CD4-positive, alpha-beta T cell treated with Interleukin-1 beta for 1 hour (primary cell): Measurements from ENCODE around the gene PLIN3.
"Not testable (repeated sequence)": the region's sequence is repeated elsewhere in the genome, so short reads cannot be mapped to it uniquely, and the experiment has no call there.

ENCODE experiments used
- DNase-seq, 2 donors: peaks; one replicate each; pipeline ENCODE4 v3.0.0-alpha.2; 2020 to 2022

The PLIN3 gene

DNA sequence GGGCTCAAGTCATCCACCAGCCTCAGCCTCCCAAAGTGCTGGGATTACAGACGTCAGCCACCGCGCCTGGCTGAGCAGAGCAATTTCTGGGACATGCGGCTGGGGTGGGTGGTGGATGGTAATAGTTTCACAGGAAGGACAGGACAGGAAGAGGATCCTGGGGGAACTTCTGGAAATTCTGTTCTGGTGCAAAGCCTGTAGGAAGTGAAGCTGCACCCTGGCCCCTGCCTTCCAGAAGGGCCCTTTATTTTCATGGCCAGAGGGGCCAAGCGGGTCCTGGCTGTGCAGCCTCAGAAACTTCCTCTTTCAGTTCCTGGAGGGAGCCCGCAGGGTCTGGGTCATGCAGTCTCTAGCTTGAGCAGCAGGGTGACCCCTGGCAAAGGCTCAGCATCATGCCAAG is 60.3 kb downstream of the PLIN3 start:
- peak in 1 of 2 donors; percentile 49 for DNase-seq

DNA sequence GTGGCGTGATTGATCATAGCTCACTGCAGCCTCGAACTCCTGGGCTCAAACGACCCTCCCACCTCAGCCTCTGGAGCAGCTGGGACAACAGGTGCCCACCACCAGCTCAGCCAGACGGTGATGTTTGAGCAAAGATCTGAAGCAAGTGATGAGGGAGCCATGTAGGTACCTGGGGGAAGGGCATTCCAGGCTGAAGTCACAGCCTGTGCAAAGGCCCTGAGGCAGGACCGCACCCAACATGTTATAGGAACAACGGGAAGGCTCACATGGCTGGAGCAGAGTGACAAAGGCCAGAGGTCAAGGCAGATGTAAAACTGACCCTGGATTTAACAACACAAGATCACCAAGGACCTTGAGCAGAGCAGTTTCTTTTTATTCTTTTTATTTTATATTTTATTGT is 61.1 kb downstream of the PLIN3 start:
- no peak for DNase-seq

DNA sequence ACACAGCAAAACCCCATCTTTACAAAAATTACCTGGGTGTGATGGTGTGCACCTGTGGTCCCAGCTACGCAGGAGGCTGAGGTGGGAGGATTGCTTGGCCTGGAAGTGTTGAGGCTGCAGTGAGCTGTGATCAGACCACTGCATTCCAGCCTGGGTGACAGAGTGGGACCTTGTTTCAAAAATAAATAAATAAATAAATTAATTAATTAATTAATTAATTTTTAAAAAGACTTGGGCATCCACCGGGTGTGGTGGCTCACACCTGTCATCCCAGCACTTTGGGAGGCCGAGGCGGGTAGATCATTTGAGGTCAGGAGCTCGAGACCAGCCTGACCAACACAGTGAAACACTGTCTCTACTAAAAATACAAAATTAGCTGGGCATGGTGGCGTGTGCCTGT is 62.3 kb downstream of the PLIN3 start:
- DNase-seq = not testable (repeated sequence)

DNA sequence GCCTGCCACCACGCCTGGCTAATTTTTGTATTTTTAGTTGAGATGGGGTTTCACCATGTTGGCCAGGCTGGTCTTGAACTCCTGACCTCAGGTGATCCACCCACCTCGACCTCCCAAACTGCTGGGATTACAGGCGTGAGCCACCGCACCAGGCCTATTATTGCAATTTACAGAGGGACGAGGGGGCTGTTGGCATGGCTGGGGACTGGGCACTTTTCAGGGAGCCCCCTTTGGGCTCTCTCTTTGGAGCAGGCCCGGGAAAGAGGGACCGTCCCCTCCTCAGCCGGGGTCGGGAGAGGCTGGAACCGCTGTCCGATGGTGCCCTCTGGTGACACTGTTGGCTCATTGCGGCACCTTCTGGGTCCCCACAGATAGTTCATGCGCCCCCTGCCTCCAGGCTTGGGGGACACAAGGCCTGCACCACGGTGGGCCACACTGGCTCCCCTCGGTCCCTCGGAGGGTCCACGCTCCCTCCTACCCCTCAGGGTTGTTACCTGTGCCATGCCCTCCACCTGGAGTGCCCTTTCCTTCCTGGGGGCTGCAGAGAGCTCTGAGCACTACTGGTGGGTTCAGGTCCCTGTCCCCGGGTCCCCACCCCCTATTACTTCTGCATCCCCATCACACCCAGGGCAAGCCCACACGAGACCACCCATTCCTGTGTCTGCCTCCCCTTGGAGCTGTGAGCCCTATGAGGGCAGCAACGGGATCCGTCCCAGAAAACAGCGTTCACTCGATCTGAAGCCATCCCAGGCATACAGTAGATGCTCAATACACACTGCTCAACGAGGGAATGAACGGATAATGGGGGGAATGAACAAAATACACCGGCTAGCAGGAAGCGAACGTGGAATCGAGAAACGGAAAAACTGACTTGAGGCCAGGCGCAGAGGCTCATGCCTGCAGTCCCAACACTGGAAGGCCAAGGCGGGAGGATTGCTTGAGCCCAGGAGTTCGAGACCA is 63.5 kb downstream of the PLIN3 start:
- peak; percentile 65 to 66 for DNase-seq

DNA sequence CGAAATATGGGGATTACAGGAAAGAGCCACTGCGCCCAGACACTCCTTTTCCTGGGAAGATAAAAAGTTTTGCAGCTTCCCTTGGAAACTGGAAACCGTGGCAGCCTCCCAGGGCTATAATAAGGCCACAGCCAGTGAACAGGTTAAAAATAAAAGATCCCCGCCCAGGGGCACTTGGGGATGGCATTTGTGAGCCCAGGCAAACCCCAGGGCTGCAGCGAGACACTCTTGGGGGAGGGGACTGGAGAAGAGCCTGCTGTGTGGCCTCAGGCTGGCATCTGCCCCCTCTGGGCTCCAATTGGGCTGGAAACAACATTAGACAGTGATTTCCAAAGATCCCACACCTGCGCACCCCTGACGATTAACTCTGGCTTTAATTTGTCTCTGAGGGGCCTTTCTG is 64.8 kb downstream of the PLIN3 start:
- DNase-seq = no peak

DNA sequence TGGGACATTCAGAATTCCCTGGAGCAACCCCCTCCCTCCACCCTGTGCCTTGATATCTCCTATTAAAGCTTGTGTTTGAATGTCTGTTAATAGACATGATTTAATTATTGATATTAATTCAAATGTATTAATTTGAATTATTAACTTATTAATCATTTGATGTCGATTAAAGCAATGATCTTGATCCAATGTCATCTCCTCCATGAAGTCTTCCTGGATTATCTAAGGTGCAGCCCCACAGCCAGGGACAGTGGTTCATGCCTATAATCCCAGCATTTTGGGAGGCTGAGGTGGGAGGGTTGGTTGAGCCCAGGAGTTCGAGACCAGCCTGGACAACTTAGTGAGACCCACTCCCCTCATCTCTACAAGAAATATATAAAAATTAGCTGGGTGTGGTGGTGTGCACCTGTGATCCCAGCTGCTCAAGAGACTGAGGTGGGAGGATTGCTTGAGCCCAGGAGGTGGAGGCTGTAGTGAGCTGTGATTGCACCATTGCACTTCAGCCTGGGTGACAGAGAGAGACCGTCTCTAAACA is 66.3 kb downstream of the PLIN3 start:
- DNase-seq = no peak

DNA sequence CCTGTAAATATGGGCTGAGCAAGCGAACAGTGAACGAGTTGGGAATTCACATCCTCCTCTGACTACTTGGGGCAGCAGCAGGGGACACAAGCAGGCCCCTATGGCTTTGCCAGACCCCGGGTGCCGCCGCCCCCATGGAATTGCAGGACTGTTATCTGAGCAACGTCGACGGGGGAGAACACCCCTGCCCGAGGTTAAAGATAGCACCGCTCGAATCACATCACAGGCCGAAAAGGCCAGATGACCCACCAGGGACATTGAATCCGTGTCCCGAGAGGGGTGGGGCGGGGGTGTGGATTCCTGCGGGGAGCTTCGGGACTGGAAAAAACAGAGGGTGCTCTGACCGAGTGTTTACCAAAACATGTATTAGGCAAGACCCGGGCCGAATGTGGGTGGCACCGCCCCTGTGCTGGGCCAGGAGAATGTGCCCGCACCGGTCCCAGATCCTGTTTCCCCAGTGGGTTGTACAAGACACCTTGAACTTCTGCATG is 66.8 kb downstream of the PLIN3 start:
- DNase-seq = no peak

DNA sequence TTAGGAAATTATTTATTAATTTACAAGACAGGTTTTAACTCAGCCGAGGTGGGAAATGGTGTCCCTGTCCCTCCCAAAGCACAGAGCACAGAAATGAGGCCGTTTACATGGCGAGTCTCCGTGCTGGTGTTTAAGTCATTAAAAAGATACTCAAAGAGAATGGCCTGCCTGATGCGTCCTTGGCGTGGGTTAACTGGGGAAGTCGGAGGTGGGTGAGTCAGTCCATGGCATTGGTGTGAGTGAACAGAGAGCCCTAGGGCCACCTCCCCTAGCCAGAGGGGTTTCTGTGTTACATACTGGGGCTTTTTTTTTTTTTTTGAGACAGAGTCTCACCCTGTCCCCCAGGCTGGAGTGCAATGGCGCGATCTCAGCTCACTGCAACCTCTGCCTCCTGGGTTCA is 72.1 kb downstream of the PLIN3 start:
- no peak for DNase-seq

DNA sequence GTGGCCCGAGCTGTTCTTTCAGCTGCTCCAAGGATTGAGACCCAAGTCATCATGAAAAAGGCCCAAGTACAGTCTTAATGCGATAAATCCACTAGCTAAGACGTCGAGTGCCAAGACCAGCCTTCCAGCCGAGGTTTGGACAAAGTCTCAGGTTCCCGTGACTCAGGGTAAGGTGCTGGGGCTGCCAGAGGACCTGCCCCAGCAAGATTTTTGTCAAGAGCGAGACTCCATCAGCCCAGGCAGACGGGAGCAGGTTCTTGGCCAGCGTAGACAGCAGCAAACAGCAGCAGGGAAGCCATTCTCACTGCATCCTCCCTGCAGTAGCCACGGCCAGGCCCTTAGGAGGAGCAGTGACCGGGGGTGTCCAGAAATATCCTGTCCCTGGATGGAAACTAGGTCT is 72.5 kb downstream of the PLIN3 start:
- DNase-seq = no peak

DNA sequence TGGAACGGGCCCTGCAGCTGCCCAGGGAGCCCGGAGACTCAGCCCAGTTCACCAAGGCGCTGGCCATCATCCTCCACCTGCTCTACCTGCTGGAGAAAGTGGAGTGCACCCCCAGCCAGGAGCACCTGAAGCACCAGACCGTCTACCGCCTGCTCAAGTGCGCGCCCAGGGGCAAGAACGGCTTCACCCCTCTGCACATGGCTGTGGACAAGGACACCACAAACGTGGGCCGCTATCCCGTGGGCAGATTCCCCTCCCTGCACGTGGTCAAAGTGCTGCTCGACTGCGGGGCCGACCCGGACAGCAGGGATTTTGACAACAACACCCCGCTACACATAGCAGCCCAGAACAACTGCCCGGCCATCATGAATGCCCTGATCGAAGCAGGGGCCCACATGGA is 74.2 kb downstream of the PLIN3 start:
- not testable (repeated sequence) for DNase-seq

DNA sequence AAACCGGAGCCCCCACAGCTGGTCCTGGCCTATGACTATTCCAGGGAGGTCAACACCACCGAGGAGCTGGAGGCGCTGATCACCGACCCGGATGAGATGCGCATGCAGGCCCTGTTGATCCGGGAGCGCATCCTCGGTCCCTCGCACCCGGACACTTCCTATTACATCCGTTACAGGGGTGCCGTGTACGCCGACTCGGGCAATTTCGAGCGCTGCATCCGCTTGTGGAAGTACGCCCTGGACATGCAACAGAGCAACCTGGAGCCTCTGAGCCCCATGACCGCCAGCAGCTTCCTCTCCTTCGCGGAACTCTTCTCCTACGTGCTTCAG is 74.6 kb downstream of the PLIN3 start:
- DNase-seq = not testable (repeated sequence)

DNA sequence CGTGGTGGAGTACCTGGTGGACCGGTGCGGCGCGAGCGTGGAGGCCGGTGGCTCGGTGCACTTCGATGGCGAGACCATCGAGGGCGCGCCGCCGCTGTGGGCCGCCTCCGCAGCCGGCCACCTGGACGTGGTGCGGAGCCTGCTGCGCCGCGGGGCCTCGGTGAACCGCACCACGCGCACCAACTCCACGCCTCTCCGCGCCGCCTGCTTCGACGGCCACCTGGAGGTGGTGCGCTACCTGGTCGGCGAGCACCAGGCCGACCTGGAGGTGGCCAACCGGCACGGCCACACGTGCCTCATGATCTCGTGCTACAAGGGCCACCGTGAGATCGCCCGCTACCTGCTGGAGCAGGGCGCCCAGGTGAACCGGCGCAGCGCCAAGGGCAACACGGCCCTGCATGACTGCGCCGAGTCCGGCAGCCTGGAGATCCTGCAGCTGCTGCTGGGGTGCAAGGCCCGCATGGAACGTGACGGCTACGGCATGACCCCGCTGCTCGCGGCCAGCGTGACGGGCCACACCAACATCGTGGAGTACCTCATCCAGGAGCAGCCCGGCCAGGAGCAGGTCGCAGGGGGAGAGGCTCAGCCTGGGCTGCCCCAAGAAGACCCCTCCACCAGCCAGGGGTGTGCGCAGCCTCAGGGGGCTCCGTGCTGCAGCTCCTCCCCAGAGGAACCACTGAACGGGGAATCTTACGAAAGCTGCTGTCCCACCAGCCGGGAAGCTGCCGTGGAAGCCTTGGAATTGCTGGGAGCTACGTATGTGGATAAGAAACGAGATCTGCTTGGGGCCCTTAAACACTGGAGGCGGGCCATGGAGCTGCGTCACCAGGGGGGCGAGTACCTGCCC is 75.2 kb downstream of the PLIN3 start:
- not testable (repeated sequence) for DNase-seq

DNA sequence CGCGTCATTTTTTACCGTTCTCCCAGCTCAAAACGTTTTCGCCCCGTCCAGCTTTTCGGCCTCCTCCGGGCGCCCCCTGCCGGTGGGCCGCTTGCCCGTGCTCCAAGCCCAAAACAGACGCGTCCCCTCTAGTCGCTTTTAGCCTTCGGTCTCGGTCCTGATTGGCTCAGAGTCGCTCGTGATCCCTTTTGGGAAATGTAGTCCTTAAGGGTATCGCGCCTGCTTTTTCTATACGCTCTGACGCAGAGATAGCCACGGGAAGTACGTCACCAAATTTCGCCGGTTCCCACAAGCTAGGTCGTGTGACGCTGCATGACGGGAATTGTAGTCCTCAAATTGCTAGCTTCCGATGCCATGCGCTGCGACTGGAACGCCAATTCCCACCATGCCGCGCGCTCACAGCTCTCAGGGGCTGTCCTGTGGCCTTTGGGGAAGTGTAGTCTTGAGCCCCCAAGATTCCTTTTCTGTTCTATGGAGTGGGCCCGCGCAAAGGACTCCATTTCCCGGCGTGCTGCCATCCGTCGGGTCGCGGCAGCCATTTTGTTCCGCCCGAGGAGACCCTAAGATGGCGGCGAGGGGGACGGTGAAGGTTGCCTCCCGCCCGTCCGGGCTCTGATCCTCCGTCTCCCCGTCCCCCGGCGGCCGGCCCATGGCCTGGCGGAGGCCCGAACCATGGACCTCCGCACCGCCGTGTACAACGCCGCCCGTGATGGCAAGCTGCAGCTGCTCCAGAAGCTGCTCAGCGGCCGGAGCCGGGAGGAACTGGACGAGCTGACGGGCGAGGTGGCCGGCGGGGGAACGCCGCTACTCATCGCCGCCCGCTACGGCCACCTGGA is 76.1 kb downstream of the PLIN3 start, which contains the start of gene FEM1A:
FEM1A (plus strand) TSS at position 552 of the 836 bp plus-strand sequence; CDS start at position 673, 121 bp downstream.
- DNase-seq = peak; percentile 99 to 100
